GM19468 (cell line): Measurements from ENCODE around the gene KCTD1.

Source experiments
- ATAC-seq: cut with Tn5 transposase; IDR thresholded peaks from one replicate; pipeline ENCODE4 v1.9.1; 2021; ENCODE audit warnings: mild to moderate bottlenecking, moderate library complexity, moderate number of reproducible peaks; ENCODE audit not compliant: unreplicated experiment; ENCODE audit errors: extremely low read depth

Gene KCTD1

DNA sequence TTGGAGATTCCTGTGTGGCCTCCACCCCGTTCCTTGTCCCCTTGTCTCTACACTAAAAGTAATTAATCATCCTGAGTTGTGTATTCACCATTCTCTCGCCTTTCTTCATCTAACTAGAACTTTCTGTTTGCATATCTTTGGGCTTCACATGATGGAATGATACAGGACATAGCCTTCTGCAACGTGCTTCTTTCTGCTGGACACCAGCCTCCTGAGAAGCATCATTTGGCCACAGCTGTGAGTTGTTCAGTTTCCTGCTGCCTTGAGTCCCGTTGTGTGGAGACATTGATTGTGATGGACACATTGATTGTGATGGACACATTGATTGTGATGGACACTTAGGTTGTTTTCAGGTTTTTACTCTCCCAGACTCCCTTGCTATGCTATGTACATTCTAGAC lies 139.3 kb downstream of the KCTD1 start:
- no peak for ATAC-seq

DNA sequence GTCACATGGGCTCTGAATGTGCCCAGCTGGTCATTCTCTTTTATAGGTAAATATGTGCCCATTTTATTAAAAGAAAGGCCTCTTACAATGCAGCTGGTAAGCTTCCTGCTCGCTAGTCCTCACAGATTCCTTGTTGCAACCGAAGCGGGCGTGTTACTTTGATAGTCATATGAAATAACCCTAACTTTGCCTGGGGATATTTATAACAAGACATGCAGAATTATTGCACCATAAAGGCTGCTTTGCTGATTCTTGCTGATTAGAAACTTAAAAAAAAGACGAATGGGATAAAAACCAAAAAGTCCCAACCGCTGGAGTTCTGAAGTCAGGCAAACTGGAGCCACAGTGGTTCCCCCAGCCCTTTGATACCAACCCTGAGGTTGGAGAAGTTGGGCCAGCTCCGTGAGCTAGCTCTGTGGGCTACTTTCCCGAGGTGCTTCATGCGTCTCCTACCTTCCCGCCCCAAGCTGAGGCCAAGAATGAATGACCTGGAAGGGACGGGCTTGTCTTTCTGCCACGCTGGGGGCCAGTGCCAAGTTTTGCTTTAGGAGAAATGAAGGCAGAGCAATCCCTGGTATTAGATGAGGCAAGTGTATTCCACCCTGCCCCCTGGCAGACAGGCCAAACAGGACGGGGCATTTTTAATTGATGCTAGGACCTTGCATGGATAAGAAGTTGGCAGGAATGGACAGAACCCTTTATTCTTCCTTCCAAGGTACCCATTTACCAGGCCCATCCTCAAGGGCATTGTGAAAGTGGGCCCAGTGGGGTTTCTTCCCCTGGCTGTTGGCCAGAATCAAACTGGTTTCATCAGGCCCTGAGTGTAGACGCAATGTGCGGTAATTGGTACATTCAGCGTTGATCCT lies 140.4 kb downstream of the KCTD1 start:
- no peak for ATAC-seq

DNA sequence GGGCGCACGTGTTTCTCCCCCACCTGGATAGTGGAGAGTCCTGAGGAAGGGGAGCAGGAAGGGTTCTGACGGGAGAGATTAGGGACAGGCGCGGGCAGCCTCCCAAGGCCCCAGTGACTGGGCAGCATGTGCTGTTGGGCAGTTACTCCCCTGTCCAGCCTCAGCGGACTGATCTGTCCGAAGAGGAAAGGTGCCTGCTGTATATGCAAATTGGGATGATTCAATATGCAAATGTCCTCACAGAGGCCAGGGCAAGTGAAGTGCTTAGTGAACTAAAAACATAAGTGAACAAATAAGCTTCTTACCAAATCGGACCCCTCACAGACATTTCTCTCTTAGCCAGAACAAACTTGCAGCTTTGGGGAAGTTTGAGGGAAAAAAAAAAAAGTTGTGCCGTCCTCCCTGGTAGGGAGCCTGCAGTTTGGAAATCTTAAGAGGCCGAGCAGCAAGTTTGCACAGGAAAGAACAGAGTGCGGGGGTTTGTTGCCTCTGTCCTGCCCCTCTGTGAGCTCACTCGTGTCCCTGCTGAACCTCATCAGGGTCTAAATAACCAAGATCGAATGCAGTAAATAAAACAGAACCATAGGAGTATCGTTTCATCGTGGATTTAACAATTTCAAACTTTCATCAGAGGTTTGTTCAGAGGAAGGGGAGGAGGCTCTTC lies 141.4 kb downstream of the KCTD1 start:
- ATAC-seq, result no peak

DNA sequence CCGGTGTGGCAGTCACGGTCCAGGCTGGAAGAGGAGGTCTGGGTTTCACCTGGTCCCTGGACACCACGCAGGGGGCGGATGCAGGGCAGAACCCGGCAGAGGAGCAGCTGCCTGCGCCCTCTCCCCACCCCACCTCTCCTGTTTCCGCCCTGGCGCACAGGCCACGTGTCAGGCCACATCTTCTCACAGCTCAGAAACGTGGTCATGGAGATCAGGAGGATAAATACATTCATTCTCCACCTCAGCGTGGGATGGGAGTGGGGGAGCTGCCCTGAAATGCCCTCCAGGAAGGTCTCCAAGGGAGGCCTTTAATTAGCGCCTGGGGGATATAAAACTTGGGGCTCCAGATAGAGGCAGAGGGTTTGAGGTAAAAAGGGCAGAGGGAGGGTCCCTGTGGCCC lies 142.0 kb downstream of the KCTD1 start:
- ATAC-seq, result no peak

DNA sequence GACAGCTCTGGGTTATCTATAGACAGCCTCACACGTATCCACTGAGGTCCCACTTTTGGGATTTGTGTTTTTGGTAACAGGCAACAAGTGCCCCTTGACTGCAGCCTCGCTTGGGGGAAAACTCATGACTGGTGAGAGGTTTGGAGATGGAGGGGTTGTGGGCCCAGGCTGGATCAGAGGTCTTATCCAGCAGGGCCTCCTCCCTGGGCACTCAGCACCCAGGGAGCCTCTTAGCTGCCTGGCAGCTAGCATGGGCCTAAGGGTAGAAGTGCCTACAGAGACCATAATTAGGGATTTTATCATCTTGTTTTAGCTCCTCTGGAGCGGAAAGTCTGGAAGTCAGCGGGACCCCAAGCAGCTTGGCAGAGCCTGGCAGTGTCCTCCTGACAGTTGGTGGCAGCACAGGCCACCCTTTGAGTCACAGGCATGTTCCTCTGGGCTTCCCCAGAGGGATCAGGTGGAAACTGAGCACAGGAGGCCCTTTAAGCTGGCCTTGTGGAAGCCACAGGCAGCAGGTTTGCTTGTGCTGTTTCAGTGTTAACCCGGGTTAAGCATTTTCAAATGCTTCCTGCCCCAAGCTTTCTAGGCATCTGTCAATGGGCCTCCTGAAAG lies 143.1 kb downstream of the KCTD1 start:
- no peak for ATAC-seq
